ENCODE measurements around the gene BRMS1L. TPM values are rescaled to one million over a fixed set of nuclear protein-coding genes. Genes with fewer than 3 reads are reported as not detected.

The BRMS1L gene
- total and polyA plus RNA-seq, 2 of the 4 experiments (the other 2 are of a cell fraction) = 1.8 to 6.2 TPM

DNA sequence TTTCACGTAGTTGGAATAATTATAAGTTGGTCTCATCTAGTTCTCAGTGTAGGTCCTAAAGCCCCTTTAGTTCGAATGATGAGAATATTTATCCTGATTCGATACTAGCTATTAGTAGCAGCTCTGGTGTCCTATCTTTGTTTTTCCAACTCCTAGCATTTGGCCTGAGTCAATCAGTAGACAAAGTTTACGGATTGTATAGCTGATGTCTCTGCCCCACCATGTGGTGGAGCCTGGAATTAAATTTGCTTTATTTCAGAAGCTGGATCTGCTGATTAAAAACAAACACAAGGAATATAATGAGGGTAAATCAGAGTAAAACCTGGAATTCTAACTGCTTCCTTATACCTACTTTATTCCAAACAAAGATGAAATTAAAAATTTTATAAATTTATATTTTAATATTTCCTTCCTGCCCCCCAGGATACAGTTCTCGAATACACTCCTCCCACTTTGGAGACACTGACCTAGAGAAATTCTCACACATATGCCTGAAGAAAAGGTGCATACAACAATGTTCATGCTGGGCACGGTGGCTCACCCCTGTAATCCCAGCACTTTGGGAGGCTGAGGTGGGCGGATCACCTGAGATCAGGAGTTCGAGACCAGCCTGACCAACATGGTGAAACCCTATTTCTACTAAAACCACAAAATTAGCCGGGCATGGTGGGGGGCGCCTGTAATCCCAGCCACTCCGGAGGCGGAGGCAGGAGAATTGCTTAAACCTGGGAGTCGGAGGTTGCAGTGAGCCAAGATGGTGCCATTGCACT, 7.6 kb upstream of the BRMS1L start:
- no peak overlapping the region for H3K27ac ChIP-seq (ENCODE audit: insufficient read depth, low read length)
- POLR2A ChIA-PET (ENCODE audit: unreplicated experiment) = no interaction called here
- H3K27me3 ChIP-seq (ENCODE audit: control insufficient read depth, insufficient read depth, low read length) = no peaks in the 10 kb centered on the region
- H2AK9ac ChIP-seq (replicated peaks; ENCODE audit: low read depth, low read length, poor library complexity) = no peak overlapping the region
- no peak overlapping the region for H4K5ac ChIP-seq (ENCODE audit: low read depth, low read length)
- no peak overlapping the region for H3K4me3 ChIP-seq (ENCODE audit: insufficient read depth, low read depth, low read length)
- intact Hi-C loops (cut with micrococcal nuclease) (loop anchor here (2.0 to 5.0 kb wide), 2 partner anchors 284 to 381 kb away; partner anchors contain the start of gene INSM2), dilution Hi-C loops (cut with HindIII; ENCODE audit: low sequenced_read_pairs, unreplicated experiment) (no loop called here), in situ Hi-C loops (cut with MboI; ENCODE audit: low sequenced_read_pairs) (loop anchor here (25.0 kb wide), 1 partner anchor 681 kb away; no protein-coding TSS in a partner anchor)
- CTCF ChIA-PET = interaction anchor here (0.8 to 2.0 kb wide), 6 partner anchors 8 to 134 kb away, joined by 3 to 10 read pairs (median 4); partner anchors contain the start of genes BRMS1L and RALGAPA1
- DNase-seq (peak; percentile 58), ATAC-seq (ENCODE audit: low read depth) (peak; percentile 90)
- TF ChIP-seq CEBPB (IDR thresholded peaks at IDR 0.05; ENCODE audit: low read depth, low read length) = no peak
- TF ChIP-seq, protein P1, sequence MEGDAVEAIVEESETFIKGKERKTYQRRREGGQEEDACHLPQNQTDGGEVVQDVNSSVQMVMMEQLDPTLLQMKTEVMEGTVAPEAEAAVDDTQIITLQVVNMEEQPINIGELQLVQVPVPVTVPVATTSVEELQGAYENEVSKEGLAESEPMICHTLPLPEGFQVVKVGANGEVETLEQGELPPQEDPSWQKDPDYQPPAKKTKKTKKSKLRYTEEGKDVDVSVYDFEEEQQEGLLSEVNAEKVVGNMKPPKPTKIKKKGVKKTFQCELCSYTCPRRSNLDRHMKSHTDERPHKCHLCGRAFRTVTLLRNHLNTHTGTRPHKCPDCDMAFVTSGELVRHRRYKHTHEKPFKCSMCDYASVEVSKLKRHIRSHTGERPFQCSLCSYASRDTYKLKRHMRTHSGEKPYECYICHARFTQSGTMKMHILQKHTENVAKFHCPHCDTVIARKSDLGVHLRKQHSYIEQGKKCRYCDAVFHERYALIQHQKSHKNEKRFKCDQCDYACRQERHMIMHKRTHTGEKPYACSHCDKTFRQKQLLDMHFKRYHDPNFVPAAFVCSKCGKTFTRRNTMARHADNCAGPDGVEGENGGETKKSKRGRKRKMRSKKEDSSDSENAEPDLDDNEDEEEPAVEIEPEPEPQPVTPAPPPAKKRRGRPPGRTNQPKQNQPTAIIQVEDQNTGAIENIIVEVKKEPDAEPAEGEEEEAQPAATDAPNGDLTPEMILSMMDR (conservative IDR thresholded peaks at IDR 0.05; ENCODE audit: low read depth, low read length) = peak; percentile 75
- TF ChIP-seq MXI1 (IDR thresholded peaks at IDR 0.05; ENCODE audit: borderline replicate concordance, low read depth, low read length) = no peak
- TF ChIP-seq SMC3 (IDR thresholded peaks at IDR 0.05; ENCODE audit: low read depth, low read length) = peak; percentile 56
- no peak for TF ChIP-seq CHD1 (IDR thresholded peaks at IDR 0.05; ENCODE audit: low read depth, low read length)
- TF ChIP-seq POLR2A (IDR thresholded peaks at IDR 0.05; ENCODE audit: low read depth, low read length) = no peak
- peak; percentile 72 for TF ChIP-seq RAD21 (IDR thresholded peaks at IDR 0.05; ENCODE audit: low read length)
- TF ChIP-seq MAZ (IDR thresholded peaks at IDR 0.05; ENCODE audit: borderline replicate concordance, low read depth, low read length) = no peak
- TF ChIP-seq, protein P2, sequence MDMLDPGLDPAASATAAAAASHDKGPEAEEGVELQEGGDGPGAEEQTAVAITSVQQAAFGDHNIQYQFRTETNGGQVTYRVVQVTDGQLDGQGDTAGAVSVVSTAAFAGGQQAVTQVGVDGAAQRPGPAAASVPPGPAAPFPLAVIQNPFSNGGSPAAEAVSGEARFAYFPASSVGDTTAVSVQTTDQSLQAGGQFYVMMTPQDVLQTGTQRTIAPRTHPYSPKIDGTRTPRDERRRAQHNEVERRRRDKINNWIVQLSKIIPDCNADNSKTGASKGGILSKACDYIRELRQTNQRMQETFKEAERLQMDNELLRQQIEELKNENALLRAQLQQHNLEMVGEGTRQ (IDR thresholded peaks at IDR 0.05; ENCODE audit: low read depth, low read length) = no peak
- no peak for TF ChIP-seq BHLHE40 (IDR thresholded peaks at IDR 0.05; ENCODE audit: low read depth, low read length)
- no peaks in the 10 kb centered on the region for H3K4me1 ChIP-seq (ENCODE audit: control insufficient read depth, insufficient read depth, low read length)
- no peak overlapping the region for H3K14ac ChIP-seq (replicated peaks; ENCODE audit: low read depth, low read length)
- no peak overlapping the region for H3K56ac ChIP-seq (ENCODE audit: extremely low read depth, insufficient read depth, low read length)
- H2AK5ac ChIP-seq (ENCODE audit: low read depth, low read length) = no peak overlapping the region
- no peaks in the 10 kb centered on the region for H3K79me1 ChIP-seq (ENCODE audit: low read depth in 1 of 2, low read length in 2 of 2)
- H4K91ac ChIP-seq (ENCODE audit: insufficient read depth, low read depth, low read length) = no peak overlapping the region
- H3K23ac ChIP-seq (ENCODE audit: low read depth, low read length) = no peak overlapping the region
- no peak overlapping the region for H3K4ac ChIP-seq (ENCODE audit: low read depth, low read length)
- H3K9ac ChIP-seq (ENCODE audit: low read depth, low read length) = no peak overlapping the region
- BruUV-seq (replicated peaks) = no TSS peak
- no peaks in the 10 kb centered on the region for H3K9me3 ChIP-seq (ENCODE audit: control insufficient read depth, insufficient read depth, low read length)
- H3K18ac ChIP-seq (ENCODE audit: low read depth, low read length) = no peak overlapping the region
- WGBS, 2 experiments (ENCODE audit: extremely low coverage in 2 of 2, insufficient read length in 1 of 2) = 86% methylated on average over 6 of the region's 13 CpGs; no CpG with 5 or more reads in 1 of the 2 experiments
- H2AFZ ChIP-seq (replicated peaks; ENCODE audit: low read length, poor library complexity) = no peak overlapping the region
- H3K36me3 ChIP-seq (ENCODE audit: control insufficient read depth, insufficient read depth, low read length) = no peaks in the 10 kb centered on the region
- H2BK5ac ChIP-seq (ENCODE audit: low read depth, low read length, poor library complexity, severe bottlenecking) = no peak overlapping the region
- no peak overlapping the region for H2BK20ac ChIP-seq (ENCODE audit: low read depth, low read length)
- H4K8ac ChIP-seq (ENCODE audit: low read depth in 2 of 2, low read length in 2 of 2) = no peak overlapping the region
- H2BK15ac ChIP-seq (ENCODE audit: low read depth, low read length) = no peak overlapping the region
- no peaks in the 10 kb centered on the region for H3K9me1 ChIP-seq (ENCODE audit: insufficient read depth, low read length)
- no peak overlapping the region for H2BK120ac ChIP-seq (ENCODE audit: low read depth, low read length)
- H3K4me2 ChIP-seq (ENCODE audit: low read depth, low read length) = no peak overlapping the region
- no peaks in the 10 kb centered on the region for H4K20me1 ChIP-seq (ENCODE audit: insufficient read depth, low read length)

All from IMR-90 (cell line).